Vagina (tissue), 2 donors: ENCODE data around the gene RCL1.

ENCODE experiments used
- CTCF ChIP-seq, 3 experiments: fragments of 450-650 bp in 2 of 3; fragments of 200-600 bp in 1 of 3; sonication (generic) in 1 of 3; IDR thresholded peaks; one replicate each; pipeline ENCODE4 v1.5.1; 2017 to 2019; ENCODE audit warnings: antibody characterized with exemption in 3 of 3, mild to moderate bottlenecking in 2 of 3, moderate library complexity in 2 of 3
- POLR2A ChIP-seq, 2 donors: fragments of 450-650 bp; IDR thresholded peaks; one replicate each; pipeline ENCODE4 v1.6.1; 2017; ENCODE audit warnings: antibody characterized with exemption in 2 of 2, mild to moderate bottlenecking in 2 of 2, moderate library complexity in 2 of 2
- POLR2AphosphoS5 ChIP-seq, 2 donors: sonication (generic); formaldehyde crosslinking; IDR thresholded peaks; one replicate each; pipeline ENCODE4 v1.9.0; 2017; ENCODE audit warnings: antibody characterized with exemption in 2 of 2, mild to moderate bottlenecking in 2 of 2, low read depth in 1 of 2; ENCODE audit not compliant: insufficient read depth in 1 of 2

- TF ChIP-seq CTCF (IDR thresholded peaks at IDR 0.05) = no peak
- no peak for TF ChIP-seq POLR2A (IDR thresholded peaks at IDR 0.05)
- peak in 1 of 2 donors; percentile 30 for TF ChIP-seq POLR2AphosphoS5 (IDR thresholded peaks at IDR 0.05; ENCODE audit: insufficient read depth in 1 of 2, low read depth in 1 of 2)
Observed at GRCh38 chr9:4894076-4894475, 101.3 kb downstream of the RCL1 start.
